HG03066 (cell line): Measurements from ENCODE around the gene TXNL4A.
"Not testable (repeated sequence)": the region's sequence is repeated elsewhere in the genome, so short reads cannot be mapped to it uniquely, and the experiment has no call there.

Experiments
- ATAC-seq: cut with Tn5 transposase; IDR thresholded peaks from one replicate; pipeline ENCODE4 v1.9.1; 2021; ENCODE audit warnings: low read depth; ENCODE audit not compliant: unreplicated experiment

TXNL4A gene

GRCh38 chr18:79988451-79989194 is at the start of gene TXNL4A:
Gene TXNL4A, minus strand, starts transcription at chr18:79988563. Its CDS starts 171 bp downstream, at chr18:79988392.
- peak; percentile 94 for ATAC-seq

DNA sequence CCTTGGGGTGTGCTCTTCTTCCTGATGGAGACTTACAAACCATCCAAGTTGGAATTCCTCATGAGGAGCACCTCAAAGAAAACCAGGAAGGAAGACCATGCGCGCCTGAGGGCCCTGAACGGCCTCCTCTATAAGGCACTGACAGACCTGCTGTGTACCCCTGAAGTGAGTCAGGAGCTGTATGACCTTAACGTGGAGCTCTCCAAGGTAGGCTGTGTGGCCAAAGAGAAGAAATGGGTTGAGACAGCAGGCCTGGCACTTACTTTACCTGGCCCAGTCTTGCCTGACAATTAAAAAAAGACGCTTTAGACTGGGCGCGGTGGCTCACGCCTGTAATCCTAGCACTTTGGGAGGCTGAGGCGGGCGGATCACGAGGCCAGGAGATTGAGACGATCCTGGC is 48.9 kb upstream of the TXNL4A start:
- ATAC-seq = no peak

- no peak for ATAC-seq
These were observed 47.6 kb upstream of the TXNL4A start for GRCh38 chr18:80035997-80036396.

DNA sequence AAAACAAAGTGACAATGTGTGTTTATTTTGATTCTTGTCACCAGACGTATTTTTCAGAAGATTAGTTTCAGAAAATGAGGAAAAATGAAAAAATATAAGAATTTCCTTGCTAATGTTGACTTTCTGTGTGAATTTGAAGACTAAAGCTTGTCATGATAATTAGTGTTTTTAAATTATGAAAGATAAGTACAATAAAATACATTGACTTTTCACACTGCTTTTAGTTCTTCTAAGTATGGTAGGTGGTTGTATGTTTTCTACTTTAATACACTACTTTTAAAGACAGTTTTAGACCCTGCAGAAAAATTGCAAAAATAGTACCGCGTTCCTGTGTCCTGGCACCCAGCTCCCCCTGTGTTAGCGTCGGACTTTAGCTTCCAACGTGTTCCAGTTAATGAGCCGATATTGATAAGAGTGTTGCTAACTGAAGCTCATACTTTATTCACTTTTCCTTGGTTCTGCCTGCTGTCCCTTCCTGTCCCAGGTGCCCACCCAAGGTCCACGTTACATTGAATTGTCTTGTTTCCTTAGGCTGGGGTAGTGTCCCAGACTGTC is 46.6 kb upstream of the TXNL4A start:
- ATAC-seq = no peak

- ATAC-seq = peak; percentile 72
These were observed 45.9 kb upstream of the TXNL4A start, which contains the start of gene RBFA for GRCh38 chr18:80034068-80034851. Gene RBFA, plus strand, starts transcription at chr18:80034434. Its CDS starts 62 bp downstream, at chr18:80034496.

- ATAC-seq = peak; percentile 51
These were observed 45.1 kb upstream of the TXNL4A start for GRCh38 chr18:80033181-80034067.

- ATAC-seq = no peak
These were observed 41.3 kb upstream of the TXNL4A start for GRCh38 chr18:80029690-80030089.

- ATAC-seq = not testable (repeated sequence)
These were observed 39.4 kb upstream of the TXNL4A start for GRCh38 chr18:80027719-80028118.

DNA sequence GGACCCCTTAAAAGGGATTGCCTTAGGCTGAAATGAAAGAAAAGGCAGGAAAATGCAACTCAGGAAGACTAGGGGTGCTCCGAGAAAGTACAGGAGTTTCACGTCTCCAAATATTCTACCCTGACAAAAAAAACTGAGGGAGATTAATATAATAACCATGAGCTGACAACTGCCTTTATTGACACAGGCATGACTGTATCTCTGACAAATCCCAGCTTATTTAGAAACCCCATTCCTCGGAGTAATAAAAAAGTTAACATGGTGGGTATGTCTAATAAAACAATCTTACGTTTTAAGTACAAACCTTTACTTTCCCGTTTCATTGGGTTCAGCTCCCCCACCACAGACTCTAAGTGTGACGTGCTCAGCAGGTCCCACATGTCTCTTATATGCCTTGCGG is 38.0 kb upstream of the TXNL4A start:
- ATAC-seq = no peak

- no peak for ATAC-seq
These were observed 34.8 kb upstream of the TXNL4A start for GRCh38 chr18:80023173-80023572.

DNA sequence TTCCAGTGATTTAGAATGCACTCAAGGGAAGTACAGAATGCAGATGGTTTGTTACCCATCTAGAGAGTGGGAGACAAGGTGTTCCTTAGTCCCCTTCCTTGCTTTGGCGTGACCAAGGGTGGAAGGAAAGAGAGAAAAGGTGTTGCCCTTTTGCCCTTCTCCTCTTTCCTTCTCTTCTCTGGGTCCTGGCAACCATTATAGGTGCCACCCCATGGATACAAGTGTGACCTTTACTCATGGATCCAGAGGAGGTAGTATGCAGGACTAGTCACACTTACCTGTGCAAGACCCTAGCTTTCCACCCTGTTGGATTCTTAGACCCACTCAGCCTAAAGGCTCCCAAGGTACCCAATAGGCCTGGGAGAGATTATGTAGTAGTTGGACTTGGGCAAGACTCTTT is 34.2 kb upstream of the TXNL4A start:
- no peak for ATAC-seq

DNA sequence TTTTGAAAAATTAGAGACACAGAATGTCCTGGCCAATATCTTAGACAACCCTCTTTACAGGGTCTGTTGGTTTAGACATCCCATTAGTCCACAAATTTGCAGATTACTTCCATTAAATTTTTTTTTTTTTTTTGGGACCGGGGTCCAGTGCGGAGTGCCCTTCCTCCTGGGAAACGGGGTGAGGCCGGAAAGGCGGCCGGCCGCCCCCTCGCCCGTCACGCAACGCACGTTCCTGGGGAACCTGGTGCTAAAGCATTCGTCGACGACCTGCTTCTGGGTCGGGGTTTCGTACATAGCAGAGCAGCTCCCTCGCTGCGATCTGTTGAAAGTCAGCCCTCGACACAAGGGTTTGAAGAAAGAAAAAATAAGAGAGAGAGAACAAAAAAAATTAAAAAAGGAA is 24.4 kb upstream of the TXNL4A start:
- ATAC-seq = no peak

GRCh38 chr18:80011496-80012137 is 23.3 kb upstream of the TXNL4A start:
- ATAC-seq = not testable (repeated sequence)

DNA sequence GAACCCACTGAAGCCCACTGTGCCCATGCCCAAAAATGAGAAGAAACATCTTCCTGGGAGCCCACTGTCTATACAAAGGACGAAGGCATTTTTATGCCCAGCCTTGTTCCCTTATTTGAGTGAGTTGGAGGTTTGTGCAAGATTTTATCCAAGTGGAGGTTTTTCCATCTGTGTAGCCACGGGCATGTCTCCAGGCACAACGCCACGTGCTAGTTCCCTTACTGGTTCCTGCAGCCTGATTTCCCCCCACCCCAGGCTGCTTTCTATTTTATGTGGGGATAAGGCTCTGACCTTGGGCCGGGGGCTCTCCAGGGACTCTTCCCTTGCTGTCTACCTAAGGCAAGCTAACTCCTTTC is 22.2 kb upstream of the TXNL4A start:
- ATAC-seq = no peak

GRCh38 chr18:80009661-80010550 is 21.5 kb upstream of the TXNL4A start:
- no peak for ATAC-seq

DNA sequence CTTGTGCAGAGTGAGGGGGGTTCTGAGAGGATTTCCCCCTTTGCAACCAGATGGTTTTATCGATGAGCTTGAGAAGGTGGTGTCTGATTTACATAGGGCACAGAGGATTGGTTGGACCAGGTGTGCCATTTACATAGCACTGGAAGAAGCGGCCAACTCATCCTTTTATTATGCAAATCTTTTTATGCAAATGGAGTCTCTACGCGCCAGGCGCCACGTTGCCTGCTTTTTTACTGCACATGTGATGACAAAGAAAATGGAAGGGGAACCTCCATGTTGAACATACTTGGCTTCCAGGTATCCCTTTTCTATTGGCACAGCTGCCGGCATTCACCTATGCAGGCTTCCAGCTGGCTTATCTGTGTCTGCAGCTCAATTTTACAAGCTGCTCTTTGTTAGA is 18.4 kb upstream of the TXNL4A start:
- ATAC-seq = no peak

DNA sequence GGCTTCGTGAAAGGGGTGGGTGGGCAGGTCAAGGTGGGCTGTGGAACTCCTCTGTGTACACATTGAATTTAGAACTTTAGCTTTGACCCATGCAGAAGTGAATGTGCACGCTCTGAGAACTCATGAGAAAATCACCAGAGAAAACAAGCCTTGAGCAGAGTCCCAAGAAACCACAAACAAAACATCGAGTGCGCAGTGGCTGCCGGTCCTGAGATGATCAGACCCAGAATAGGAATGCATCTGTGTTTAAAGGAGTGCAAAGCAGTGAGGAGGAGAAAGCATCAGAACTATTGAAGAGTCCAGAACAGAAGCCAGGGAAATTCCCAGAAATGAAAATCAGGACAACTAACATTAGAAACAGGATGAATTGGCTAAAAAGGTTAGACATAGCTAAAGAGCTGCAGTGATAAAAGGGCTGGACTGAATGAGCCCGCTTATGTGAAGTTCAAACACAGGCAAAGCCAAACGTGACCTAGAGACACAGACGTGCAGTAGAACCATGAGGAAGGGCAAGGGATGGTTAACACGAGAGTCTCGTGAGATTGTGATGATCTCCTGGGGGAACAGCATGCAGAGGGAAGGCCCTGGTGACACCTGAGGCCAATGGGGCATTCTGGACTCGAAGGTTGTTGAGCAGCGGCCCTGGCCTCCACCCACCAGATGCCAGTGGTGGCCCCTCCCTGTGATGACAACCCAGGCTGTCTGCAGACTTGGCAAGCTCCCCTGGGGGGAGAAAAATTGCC is 16.4 kb upstream of the TXNL4A start:
- no peak for ATAC-seq

DNA sequence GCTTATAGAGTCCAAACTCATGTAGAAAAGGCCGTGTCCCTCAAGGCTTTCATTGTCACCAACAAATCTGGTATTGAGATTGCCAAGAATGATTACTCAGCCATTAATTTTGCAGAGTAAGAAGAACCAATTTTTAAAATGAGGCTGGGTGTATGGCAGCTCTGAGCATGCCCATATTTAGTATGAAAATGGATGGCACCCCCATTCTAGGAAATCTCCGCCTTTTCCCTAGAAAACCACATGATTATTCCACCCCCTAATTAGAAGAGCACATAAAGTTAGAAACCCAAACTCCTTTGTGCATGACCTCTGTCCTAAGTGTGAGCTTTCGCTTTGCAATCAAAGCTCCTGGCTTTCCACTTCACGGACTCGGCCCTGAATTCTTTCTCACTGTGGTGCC is 14.1 kb upstream of the TXNL4A start:
- no peak for ATAC-seq
